GM13976 (cell line): ENCODE results near the gene LHX8.

ENCODE experiments used
- DNase-seq: peaks from one replicate; pipeline ENCODE4 v3.0.0; 2012; ENCODE audit warnings: low spot score
- CTCF ChIP-seq: IDR thresholded peaks from 2 replicates; pipeline ENCODE4 v1.5.1; 2012; ENCODE audit warnings: borderline replicate concordance, mild to moderate bottlenecking; ENCODE audit not compliant: insufficient read depth; ENCODE audit errors: extremely low read depth, missing control alignments, control extremely low read depth
- in situ Hi-C: fragments of 300-500 bp; cut with MboI; formaldehyde crosslinking; loops from one replicate; pipeline ENCODE4 v1.12.0; 2022; ENCODE audit warnings: low sequenced_read_pairs, mixed read lengths, inconsistent platforms; ENCODE audit not compliant: unreplicated experiment

The LHX8 gene

GRCh38 chr1:75127916-75128717 lies 6.1 kb upstream of the LHX8 start:
- DNase-seq: peak; percentile 7
- in situ Hi-C loops: no loop called here
- TF ChIP-seq CTCF: no peak

- in situ Hi-C loops: no loop called here
- no peak for TF ChIP-seq CTCF
These were observed 4.6 kb upstream of the LHX8 start for GRCh38 chr1:75129660-75129982.

GRCh38 chr1:75129983-75130789 lies 4.0 kb upstream of the LHX8 start:
- DNase-seq: peak; percentile 23
- in situ Hi-C loops: no loop called here
- no peak for TF ChIP-seq CTCF

More at GRCh38 chr1:75129660-75129982, 4.6 kb upstream of the LHX8 start:
- peak; percentile 8 for DNase-seq

GRCh38 chr1:75130865-75131564 lies 3.2 kb upstream of the LHX8 start:
- TF ChIP-seq CTCF: no peak
- in situ Hi-C loops: no loop called here
- peak; percentile 21 for DNase-seq

- no peak for TF ChIP-seq CTCF
- in situ Hi-C loops: no loop called here
- DNase-seq: peak; percentile 12
These were observed 2.5 kb upstream of the LHX8 start for GRCh38 chr1:75131565-75132241.

- no peak for TF ChIP-seq CTCF
- in situ Hi-C loops: no loop called here
- DNase-seq: no peak
These were observed 1.9 kb upstream of the LHX8 start for GRCh38 chr1:75132242-75132811.
